ENCODE data around the gene DNAJB12. TPM values are rescaled to one million over a fixed set of nuclear protein-coding genes. Genes with fewer than 3 reads are reported as not detected.

DNAJB12 gene
- polyA plus RNA-seq, 1 donor (not counting 4 experiments of a cell fraction or from before 2014, with no cell fraction given): 12.0 TPM

DNA sequence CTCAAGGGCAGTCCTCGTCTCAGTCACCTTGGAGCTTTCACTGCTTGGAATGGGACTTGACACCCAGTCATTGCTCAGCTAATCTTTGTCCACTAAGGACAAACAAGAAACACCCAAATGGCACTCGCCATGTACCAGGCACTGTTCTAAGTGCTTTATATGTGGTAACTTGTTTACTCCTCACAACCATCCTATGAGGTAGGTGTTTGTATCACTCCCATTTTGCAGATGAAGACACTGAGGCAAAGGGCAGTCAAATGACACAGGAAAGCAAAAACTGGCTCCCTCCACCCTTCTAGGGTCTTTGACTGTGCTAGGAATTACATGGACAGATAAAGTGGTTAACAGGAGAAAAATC lies 24.7 kb downstream of the DNAJB12 start:
- H4K20me1 ChIP-seq (ENCODE audit: control insufficient read depth, extremely low read depth, insufficient read depth, low read length): no peaks in the 10 kb centered on the region
- peaks cover 7 to 10% of the 10 kb centered on the region in 2 experiments for H3K36me3 ChIP-seq (ENCODE audit: control insufficient read depth in 2 of 2, extremely low read depth in 1 of 2, insufficient read depth in 2 of 2, low read length in 2 of 2)
- DNase-seq (ENCODE audit: low read depth, low spot score) (no peak), FAIRE-seq (no peak)
- no peak overlapping the region for H2AFZ ChIP-seq (ENCODE audit: control insufficient read depth, low read length)
- no peaks in the 10 kb centered on the region for H3K9me3 ChIP-seq (ENCODE audit: control insufficient read depth, low read depth, low read length)
- no peak for TF ChIP-seq EZH2 (IDR thresholded peaks at IDR 0.05; ENCODE audit: low read length)
- TF ChIP-seq, protein P1, sequence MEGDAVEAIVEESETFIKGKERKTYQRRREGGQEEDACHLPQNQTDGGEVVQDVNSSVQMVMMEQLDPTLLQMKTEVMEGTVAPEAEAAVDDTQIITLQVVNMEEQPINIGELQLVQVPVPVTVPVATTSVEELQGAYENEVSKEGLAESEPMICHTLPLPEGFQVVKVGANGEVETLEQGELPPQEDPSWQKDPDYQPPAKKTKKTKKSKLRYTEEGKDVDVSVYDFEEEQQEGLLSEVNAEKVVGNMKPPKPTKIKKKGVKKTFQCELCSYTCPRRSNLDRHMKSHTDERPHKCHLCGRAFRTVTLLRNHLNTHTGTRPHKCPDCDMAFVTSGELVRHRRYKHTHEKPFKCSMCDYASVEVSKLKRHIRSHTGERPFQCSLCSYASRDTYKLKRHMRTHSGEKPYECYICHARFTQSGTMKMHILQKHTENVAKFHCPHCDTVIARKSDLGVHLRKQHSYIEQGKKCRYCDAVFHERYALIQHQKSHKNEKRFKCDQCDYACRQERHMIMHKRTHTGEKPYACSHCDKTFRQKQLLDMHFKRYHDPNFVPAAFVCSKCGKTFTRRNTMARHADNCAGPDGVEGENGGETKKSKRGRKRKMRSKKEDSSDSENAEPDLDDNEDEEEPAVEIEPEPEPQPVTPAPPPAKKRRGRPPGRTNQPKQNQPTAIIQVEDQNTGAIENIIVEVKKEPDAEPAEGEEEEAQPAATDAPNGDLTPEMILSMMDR (optimal IDR thresholded peaks at IDR 0.05 in 1 of 3, IDR thresholded peaks at IDR 0.05 in 1 of 3, conservative IDR thresholded peaks at IDR 0.05 in 1 of 3; ENCODE audit: extremely low read depth in 1 of 3, insufficient read depth in 2 of 3, low read length in 3 of 3): no peak
- H3K4me2 ChIP-seq (ENCODE audit: control insufficient read depth, extremely low read depth, insufficient read depth, low read depth, low read length): no peak overlapping the region
- H3K27me3 ChIP-seq (ENCODE audit: control insufficient read depth, extremely low read depth, insufficient read depth, low read length): no peaks in the 10 kb centered on the region
- H3K4me3 ChIP-seq (ENCODE audit: control insufficient read depth in 2 of 3, extremely low read depth in 1 of 3, insufficient read depth in 2 of 3, low read depth in 1 of 3, low read length in 3 of 3): no peak overlapping the region
- H3K9me1 ChIP-seq (ENCODE audit: control insufficient read depth, extremely low read depth, insufficient read depth, low read length): no peaks in the 10 kb centered on the region
- peaks cover 36% of the 10 kb centered on the region for H3K4me1 ChIP-seq (ENCODE audit: control insufficient read depth, extremely low read depth, insufficient read depth, low read length)
- peak overlapping the region; percentile 15 for H3K27ac ChIP-seq (ENCODE audit: control insufficient read depth, insufficient read depth, low read length)
- H3K79me2 ChIP-seq (ENCODE audit: control insufficient read depth, insufficient read depth, low read length): no peaks in the 10 kb centered on the region
- no peak overlapping the region for H3K9ac ChIP-seq (ENCODE audit: control insufficient read depth, extremely low read depth, insufficient read depth, low read length)
- dilution Hi-C loops (cut with MboI; ENCODE audit: extremely low pct_ligation_motif_present, low sequenced_read_pairs): no loop called here

GRCh38 chr10:72329290-72330068 lies 25.2 kb downstream of the DNAJB12 start:
- H3K4me1 ChIP-seq (ENCODE audit: control insufficient read depth, extremely low read depth, insufficient read depth, low read length): peaks cover 37% of the 10 kb centered on the region

More at GRCh38 chr10:72329290-72330068, 25.2 kb downstream of the DNAJB12 start:
- Histone ChIP-seq H3K4me3 (ENCODE audit: control insufficient read depth in 2 of 3, extremely low read depth in 1 of 3, insufficient read depth in 2 of 3, low read depth in 1 of 3, low read length in 3 of 3) (no peak overlapping the region), H3K9ac (ENCODE audit: control insufficient read depth, extremely low read depth, insufficient read depth, low read length) (no peak overlapping the region), H3K9me1 (ENCODE audit: control insufficient read depth, extremely low read depth, insufficient read depth, low read length) (no peaks in the 10 kb centered on the region), H3K4me2 (ENCODE audit: control insufficient read depth, extremely low read depth, insufficient read depth, low read depth, low read length) (no peak overlapping the region), H3K9me3 (ENCODE audit: control insufficient read depth, low read depth, low read length) (no peaks in the 10 kb centered on the region), H4K20me1 (ENCODE audit: control insufficient read depth, extremely low read depth, insufficient read depth, low read length) (no peaks in the 10 kb centered on the region), H3K27ac (ENCODE audit: control insufficient read depth, insufficient read depth, low read length) (peak overlapping the region; percentile 15), H3K36me3 (ENCODE audit: control insufficient read depth in 2 of 2, extremely low read depth in 1 of 2, insufficient read depth in 2 of 2, low read length in 2 of 2) (peaks cover 5 to 6% of the 10 kb centered on the region in 2 experiments), H2AFZ (ENCODE audit: control insufficient read depth, low read length) (no peak overlapping the region), H3K79me2 (ENCODE audit: control insufficient read depth, insufficient read depth, low read length) (no peaks in the 10 kb centered on the region), H3K27me3 (ENCODE audit: control insufficient read depth, extremely low read depth, insufficient read depth, low read length) (no peaks in the 10 kb centered on the region)
- TF ChIP-seq, protein P1 (optimal IDR thresholded peaks at IDR 0.05 in 1 of 3, IDR thresholded peaks at IDR 0.05 in 1 of 3, conservative IDR thresholded peaks at IDR 0.05 in 1 of 3; ENCODE audit: extremely low read depth in 1 of 3, insufficient read depth in 2 of 3, low read length in 3 of 3): no peak
- TF ChIP-seq EZH2 (IDR thresholded peaks at IDR 0.05; ENCODE audit: low read length): no peak
- dilution Hi-C loops (cut with MboI; ENCODE audit: extremely low pct_ligation_motif_present, low sequenced_read_pairs): no loop called here
- DNase-seq (ENCODE audit: low read depth, low spot score) (no peak), FAIRE-seq (no peak)

Measured in keratinocyte (primary cell).